Small intestine (tissue), 16 donors: ENCODE data around the gene UNC80. TPM values are rescaled to one million over a fixed set of nuclear protein-coding genes. Genes with fewer than 3 reads are reported as not detected.

ENCODE experiments used
- DNase-seq, 2 donors: peaks; one replicate each; pipeline versions ENCODE4 v3.0.0 to v3.0.0-alpha.2; 2013
- FAIRE-seq: peaks from 2 replicates; lab custom pipeline; 2012; peaks lifted over from hg19 to GRCh38; lab: Jason Lieb, UNC
- H3K27ac ChIP-seq, 3 donors: one replicate each; pipeline ENCODE4 v1.5.1; 2013; ENCODE audit warnings: low read length in 2 of 3, mild to moderate bottlenecking in 2 of 3, control low read depth in 1 of 3, inconsistent platforms in 1 of 3, low read depth in 1 of 3, moderate library complexity in 1 of 3
- H3K27me3 ChIP-seq, 3 donors: one replicate each; pipeline ENCODE4 v1.6.1; 2013; ENCODE audit warnings: low read length in 3 of 3, inconsistent platforms in 1 of 3; ENCODE audit not compliant: control insufficient read depth in 3 of 3, insufficient read depth in 3 of 3
- H3K36me3 ChIP-seq, 3 donors: one replicate each; pipeline ENCODE4 v1.6.1; 2013; ENCODE audit warnings: low read length in 3 of 3, inconsistent platforms in 1 of 3, low read depth in 1 of 3, mild to moderate bottlenecking in 1 of 3, moderate library complexity in 1 of 3; ENCODE audit not compliant: control insufficient read depth in 3 of 3, insufficient read depth in 2 of 3
- H3K4me1 ChIP-seq, 3 donors: one replicate each; pipeline ENCODE4 v1.6.1; 2013; ENCODE audit warnings: low read length in 2 of 3, inconsistent platforms in 1 of 3, low read depth in 1 of 3, mild to moderate bottlenecking in 1 of 3, moderate library complexity in 1 of 3; ENCODE audit not compliant: control insufficient read depth in 3 of 3, insufficient read depth in 2 of 3
- H3K4me3 ChIP-seq, 3 donors: one replicate each; pipeline ENCODE4 v1.5.1; 2013; ENCODE audit warnings: low read length in 3 of 3, control low read depth in 1 of 3, inconsistent platforms in 1 of 3, low read depth in 1 of 3, mild to moderate bottlenecking in 1 of 3, moderate library complexity in 1 of 3
- H3K9me3 ChIP-seq, 2 donors: one replicate each; pipeline ENCODE4 v1.6.1; 2013; ENCODE audit warnings: low read depth in 1 of 2, low read length in 1 of 2; ENCODE audit not compliant: control insufficient read depth in 2 of 2, insufficient read depth in 1 of 2
- WGBS, 3 donors: extraction: QIAGEN DNeasy Blood & Tissue Kit; methylation state at CpG; one replicate each; pipeline ENCODE4 v1.1.7; 2013; 5-methylcytosine and 5-hydroxymethylcytosine counted together
- long read RNA-seq, 10 donors: transcript quantifications; one replicate each; lab custom pipeline, GENCODE V29; 2026
- polyA plus RNA-seq, 4 donors: library from polyadenylated mRNA; stranded (reverse) in 3 of 4; unstranded in 1 of 4; fragments of 200-250 nt in 3 of 4; fragments of 120-200 nt in 1 of 4; gene quantifications; one replicate each; pipeline versions ENCODE4 v1.2.1 to v1.2.3, GENCODE V29; 2013
- donor health status: healthy with polysubstance abuse.
- donor health status: control.
- donor health status: control.
- donor health status: Bipolar disorder and iron deficiency.
- donor health status: healthy.

Gene UNC80, protein sequence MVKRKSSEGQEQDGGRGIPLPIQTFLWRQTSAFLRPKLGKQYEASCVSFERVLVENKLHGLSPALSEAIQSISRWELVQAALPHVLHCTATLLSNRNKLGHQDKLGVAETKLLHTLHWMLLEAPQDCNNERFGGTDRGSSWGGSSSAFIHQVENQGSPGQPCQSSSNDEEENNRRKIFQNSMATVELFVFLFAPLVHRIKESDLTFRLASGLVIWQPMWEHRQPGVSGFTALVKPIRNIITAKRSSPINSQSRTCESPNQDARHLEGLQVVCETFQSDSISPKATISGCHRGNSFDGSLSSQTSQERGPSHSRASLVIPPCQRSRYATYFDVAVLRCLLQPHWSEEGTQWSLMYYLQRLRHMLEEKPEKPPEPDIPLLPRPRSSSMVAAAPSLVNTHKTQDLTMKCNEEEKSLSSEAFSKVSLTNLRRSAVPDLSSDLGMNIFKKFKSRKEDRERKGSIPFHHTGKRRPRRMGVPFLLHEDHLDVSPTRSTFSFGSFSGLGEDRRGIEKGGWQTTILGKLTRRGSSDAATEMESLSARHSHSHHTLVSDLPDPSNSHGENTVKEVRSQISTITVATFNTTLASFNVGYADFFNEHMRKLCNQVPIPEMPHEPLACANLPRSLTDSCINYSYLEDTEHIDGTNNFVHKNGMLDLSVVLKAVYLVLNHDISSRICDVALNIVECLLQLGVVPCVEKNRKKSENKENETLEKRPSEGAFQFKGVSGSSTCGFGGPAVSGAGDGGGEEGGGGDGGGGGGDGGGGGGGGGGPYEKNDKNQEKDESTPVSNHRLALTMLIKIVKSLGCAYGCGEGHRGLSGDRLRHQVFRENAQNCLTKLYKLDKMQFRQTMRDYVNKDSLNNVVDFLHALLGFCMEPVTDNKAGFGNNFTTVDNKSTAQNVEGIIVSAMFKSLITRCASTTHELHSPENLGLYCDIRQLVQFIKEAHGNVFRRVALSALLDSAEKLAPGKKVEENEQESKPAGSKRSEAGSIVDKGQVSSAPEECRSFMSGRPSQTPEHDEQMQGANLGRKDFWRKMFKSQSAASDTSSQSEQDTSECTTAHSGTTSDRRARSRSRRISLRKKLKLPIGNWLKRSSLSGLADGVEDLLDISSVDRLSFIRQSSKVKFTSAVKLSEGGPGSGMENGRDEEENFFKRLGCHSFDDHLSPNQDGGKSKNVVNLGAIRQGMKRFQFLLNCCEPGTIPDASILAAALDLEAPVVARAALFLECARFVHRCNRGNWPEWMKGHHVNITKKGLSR (N-terminal part only)
- polyA plus RNA-seq = under 1 TPM in 3 of 4 donors, not detected in 1; 0.27 to 0.40 (median 0.33) TPM
- long read RNA-seq, donor 1 = 0 reads
- long read RNA-seq, donor 2 = 0 reads
- long read RNA-seq, donor 3 = 0 reads
- long read RNA-seq, donor 4 = 0 reads
- long read RNA-seq, donor 5 = 0 reads
- long read RNA-seq, donor 6 = 0 reads
- long read RNA-seq, donor 7 = 0 reads
- long read RNA-seq, donor 8 = 0 reads
- long read RNA-seq, donor 9 = 0 reads
- long read RNA-seq, donor 10 = 0 reads

DNA sequence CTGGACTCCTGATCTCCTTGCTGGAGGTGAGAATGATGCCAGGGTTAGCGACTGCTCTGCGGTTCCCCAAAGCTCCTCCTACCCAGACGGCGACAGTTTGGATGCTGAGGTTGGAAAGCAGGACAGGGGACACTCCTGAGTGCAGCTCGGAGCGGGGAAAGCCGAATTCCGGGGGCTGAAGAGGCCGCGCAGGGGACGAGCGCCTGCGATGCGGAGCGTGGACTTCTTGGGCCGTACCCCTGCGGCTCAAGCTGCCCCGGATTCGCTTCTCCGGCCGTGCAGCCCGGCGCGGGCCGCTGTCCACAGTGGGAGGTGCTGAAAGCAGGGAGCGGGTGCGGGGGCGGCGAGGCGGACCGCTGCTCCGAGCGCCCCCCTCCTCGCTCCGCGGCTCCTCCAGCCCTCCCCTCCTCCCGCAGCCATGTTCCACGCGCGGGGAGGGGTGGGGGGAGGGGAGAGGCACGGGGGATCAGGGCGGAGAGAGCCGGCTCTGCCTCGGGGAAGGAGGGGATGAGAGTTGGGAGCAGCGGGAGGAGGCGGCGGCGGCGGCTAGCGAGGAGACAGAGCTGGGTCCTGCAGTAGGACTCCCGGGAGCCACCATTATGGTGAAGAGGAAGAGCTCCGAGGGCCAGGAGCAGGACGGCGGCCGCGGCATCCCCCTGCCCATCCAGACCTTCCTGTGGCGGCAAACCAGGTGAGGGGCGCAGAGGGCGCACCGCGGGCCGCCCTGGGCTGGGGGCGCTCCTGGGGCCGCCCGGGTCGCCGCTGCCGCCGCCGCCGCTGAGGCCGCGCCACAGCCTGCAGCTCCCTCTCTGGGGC lies at the start of gene UNC80:
Gene UNC80 (plus strand): TSS at position 359 of the 816 bp plus-strand sequence. CDS start 241 bp downstream, at position 600.
- no peak within 1 kb of the TSS for H3K27ac ChIP-seq
- no peaks in the 10 kb centered on the region for H3K4me1 ChIP-seq
- WGBS, 3 donors = 4 to 12% (median 10%) methylated on average over 44 to 73 of the region's 73 CpGs
- peak within 1 kb of the TSS in 2 of 3 donors; percentile 1 to 21 for H3K4me3 ChIP-seq
- peaks cover 0 to 10% (median 4%) of the 10 kb centered on the region in 3 donors for H3K27me3 ChIP-seq
- peak; percentile 16 to 76 for DNase-seq
- FAIRE-seq = no peak
- H3K9me3 ChIP-seq = no peaks in the 10 kb centered on the region
- no peaks in the 10 kb centered on the region for H3K36me3 ChIP-seq

DNA sequence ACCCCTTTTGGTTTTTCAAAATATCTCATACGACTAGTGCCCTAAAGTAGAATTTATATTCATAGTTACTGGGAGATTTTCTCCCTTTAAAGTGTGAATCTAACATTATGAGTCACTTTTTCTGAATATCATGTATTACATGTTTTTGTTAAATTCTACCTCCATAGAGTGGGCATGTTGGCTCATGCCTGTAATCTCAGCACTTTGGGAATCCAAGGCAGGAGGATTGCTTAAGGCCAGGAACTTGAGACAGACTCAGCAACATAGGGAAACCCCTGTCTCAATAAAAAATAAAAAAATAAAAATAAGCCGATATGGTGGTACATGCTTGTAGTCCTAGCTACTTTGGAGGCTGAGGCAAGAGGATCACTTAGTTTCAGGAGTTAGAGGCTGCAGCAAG lies 45.3 kb upstream of the UNC80 start:
- no peak overlapping the region for H3K4me3 ChIP-seq
- FAIRE-seq = no peak
- no peaks in the 10 kb centered on the region for H3K9me3 ChIP-seq
- no peaks in the 10 kb centered on the region for H3K4me1 ChIP-seq
- no peaks in the 10 kb centered on the region for H3K27me3 ChIP-seq
- no peaks in the 10 kb centered on the region for H3K36me3 ChIP-seq
- no peak for DNase-seq
- WGBS, 3 donors = 85 to 92% (median 85%) methylated on average over 2 of the region's 2 CpGs
- no peak overlapping the region for H3K27ac ChIP-seq

DNA sequence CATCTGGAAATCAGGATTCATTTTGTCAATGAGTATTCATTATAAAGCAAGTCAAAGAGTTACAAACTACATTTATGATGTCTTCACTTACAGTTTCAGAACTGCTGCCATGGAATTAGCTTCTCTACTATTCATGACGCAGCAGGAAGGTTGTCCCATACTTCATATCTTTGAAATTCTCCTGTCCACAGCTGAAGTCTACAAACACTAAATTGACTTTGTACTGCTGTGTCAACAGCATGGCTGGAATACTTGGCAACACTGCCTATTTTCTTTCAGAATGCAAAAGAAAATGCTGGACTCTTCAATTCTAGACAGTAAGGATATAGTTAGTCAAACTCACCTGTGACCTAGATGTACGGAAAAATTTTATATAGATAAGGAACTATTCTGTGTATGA lies 44.6 kb upstream of the UNC80 start:
- WGBS, 3 donors = 40 to 72% (median 43%) methylated on average over 2 of the region's 2 CpGs
- H3K27me3 ChIP-seq = no peaks in the 10 kb centered on the region
- DNase-seq = no peak
- FAIRE-seq = no peak
- no peaks in the 10 kb centered on the region for H3K4me1 ChIP-seq
- H3K9me3 ChIP-seq = no peaks in the 10 kb centered on the region
- no peak overlapping the region for H3K4me3 ChIP-seq
- no peak overlapping the region for H3K27ac ChIP-seq
- no peaks in the 10 kb centered on the region for H3K36me3 ChIP-seq

DNA sequence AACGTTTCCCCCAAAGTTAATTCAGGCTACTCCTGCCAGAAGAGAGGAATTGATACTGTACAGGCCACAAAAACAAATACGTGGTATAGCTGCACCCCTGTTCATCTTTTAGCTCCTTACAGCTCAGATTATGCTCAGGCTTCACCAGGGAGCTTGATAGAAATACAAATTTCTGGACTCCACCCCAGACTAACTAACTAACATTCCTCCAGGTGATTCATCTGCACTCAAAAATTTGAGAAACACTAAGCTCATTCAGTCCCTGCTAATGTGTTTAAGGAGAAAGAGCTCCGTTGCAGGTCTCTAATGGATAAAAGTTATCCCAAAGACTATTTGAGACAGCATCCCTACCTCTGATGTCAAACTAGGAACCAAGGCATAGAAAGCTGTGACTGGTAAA lies 36.8 kb upstream of the UNC80 start:
- Histone ChIP-seq H3K27me3 (no peaks in the 10 kb centered on the region), H3K27ac (no peak overlapping the region), H3K36me3 (no peaks in the 10 kb centered on the region), H3K4me1 (no peaks in the 10 kb centered on the region), H3K4me3 (no peak overlapping the region), H3K9me3 (no peaks in the 10 kb centered on the region)
- 69 to 77% (median 75%) methylated on average over 3 of the region's 3 CpGs for WGBS, 3 donors
- no peak for FAIRE-seq
- DNase-seq = no peak

DNA sequence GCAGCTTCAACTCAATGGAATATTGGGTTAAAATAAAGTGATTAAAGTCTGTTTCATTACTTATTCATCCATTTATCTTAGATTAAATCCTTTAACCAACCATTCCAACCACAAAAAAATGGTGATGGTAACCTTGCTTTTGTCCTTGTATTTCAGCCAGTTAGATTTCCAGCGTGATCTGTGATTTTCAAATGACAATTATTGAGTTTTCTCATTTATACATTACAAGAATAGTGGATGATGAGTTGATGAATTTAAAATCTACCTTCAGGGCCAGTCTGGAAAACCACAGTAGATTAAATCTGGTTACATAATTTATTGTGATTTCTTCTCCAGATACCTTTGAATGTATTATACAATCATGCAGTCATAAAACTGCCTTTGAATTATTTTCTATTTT lies 29.7 kb upstream of the UNC80 start:
- Histone ChIP-seq H3K9me3 (no peaks in the 10 kb centered on the region), H3K36me3 (no peaks in the 10 kb centered on the region), H3K27me3 (no peaks in the 10 kb centered on the region), H3K4me3 (no peak overlapping the region), H3K4me1 (no peaks in the 10 kb centered on the region), H3K27ac (no peak overlapping the region)
- 43 to 53% (median 52%) methylated on average over 1 of the region's 1 CpG for WGBS, 3 donors
- DNase-seq = no peak
- FAIRE-seq = no peak

DNA sequence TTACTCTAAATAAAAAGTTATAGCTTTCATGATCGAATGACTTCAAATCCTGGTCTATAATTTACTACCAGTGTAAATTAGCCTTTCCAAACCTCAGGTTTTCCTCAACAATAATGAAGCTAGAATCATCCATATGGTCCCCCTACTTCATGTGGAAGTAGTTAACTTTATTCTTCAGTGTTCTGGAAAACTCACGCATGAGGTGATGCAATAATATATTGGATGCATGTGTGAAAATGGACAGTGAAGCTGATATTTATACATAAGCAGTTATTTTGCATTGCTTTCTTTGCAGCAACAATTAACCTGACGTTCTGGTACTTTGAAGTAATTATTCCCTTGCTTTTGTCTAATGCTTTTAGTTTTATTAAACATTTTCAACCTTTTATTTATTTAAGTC lies 18.6 kb upstream of the UNC80 start:
- H3K4me3 ChIP-seq = no peak overlapping the region
- no peak for FAIRE-seq
- DNase-seq = no peak
- H3K4me1 ChIP-seq = no peaks in the 10 kb centered on the region
- H3K27me3 ChIP-seq = no peaks in the 10 kb centered on the region
- H3K9me3 ChIP-seq = no peaks in the 10 kb centered on the region
- WGBS, 3 donors = 46 to 51% (median 50%) methylated on average over 3 of the region's 3 CpGs
- no peak overlapping the region for H3K27ac ChIP-seq
- H3K36me3 ChIP-seq = no peaks in the 10 kb centered on the region

DNA sequence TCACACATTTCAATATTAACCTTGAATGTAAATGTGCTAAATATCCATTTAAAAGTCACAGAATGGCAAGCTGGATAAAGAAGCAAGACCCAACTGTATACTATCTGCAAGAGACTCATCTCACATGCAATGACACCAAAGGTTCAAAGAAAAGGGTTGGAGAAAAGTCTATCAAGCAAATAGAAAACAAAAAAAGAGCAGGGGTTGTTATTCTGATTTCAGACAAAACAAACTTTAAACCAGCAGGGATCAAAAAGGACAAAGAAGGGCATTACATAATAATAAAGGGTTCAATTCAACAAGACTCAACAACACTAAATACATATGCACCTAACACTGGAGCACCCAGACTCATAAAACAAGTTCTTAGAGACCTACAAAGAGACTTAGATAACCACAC lies 14.5 kb upstream of the UNC80 start:
- Histone ChIP-seq H3K4me1 (no peaks in the 10 kb centered on the region), H3K36me3 (no peaks in the 10 kb centered on the region), H3K4me3 (no peak overlapping the region), H3K27ac (no peak overlapping the region), H3K9me3 (no peaks in the 10 kb centered on the region), H3K27me3 (no peaks in the 10 kb centered on the region)
- DNase-seq (no peak), FAIRE-seq (no peak)
